Cerebellar cortex (tissue), 1 donor: Measurements from ENCODE around the gene RELCH.

Experiments
- DNase-seq: peaks from one replicate; pipeline ENCODE4 v3.0.0-alpha.2; 2015; ENCODE audit warnings: low spot score

Gene RELCH

GRCh38 chr18:62262061-62262460 lies 75.0 kb downstream of the RELCH start:
- no peak for DNase-seq

- no peak for DNase-seq
Observed at GRCh38 chr18:62264984-62265383, 77.9 kb downstream of the RELCH start.

GRCh38 chr18:62277045-62277444 lies 90.0 kb downstream of the RELCH start:
- DNase-seq = no peak

- DNase-seq = no peak
Observed at GRCh38 chr18:62279561-62279960, 92.5 kb downstream of the RELCH start.

GRCh38 chr18:62280058-62280457 lies 93.0 kb downstream of the RELCH start:
- DNase-seq = no peak

- DNase-seq = no peak
Observed at GRCh38 chr18:62280786-62281185, 93.7 kb downstream of the RELCH start.

GRCh38 chr18:62281684-62282083 lies 94.6 kb downstream of the RELCH start:
- no peak for DNase-seq

- no peak for DNase-seq
Observed at GRCh38 chr18:62282188-62282629, 95.2 kb downstream of the RELCH start.

- no peak for DNase-seq
Observed at GRCh38 chr18:62284637-62285036, 97.6 kb downstream of the RELCH start.

- no peak for DNase-seq
Observed at GRCh38 chr18:62285281-62285680, 98.2 kb downstream of the RELCH start.

GRCh38 chr18:62287781-62288664 lies 101.0 kb downstream of the RELCH start:
- no peak for DNase-seq

- DNase-seq = no peak
Observed at GRCh38 chr18:62288665-62289008, 101.6 kb downstream of the RELCH start.

GRCh38 chr18:62289047-62289446 lies 102.0 kb downstream of the RELCH start:
- no peak for DNase-seq

- no peak for DNase-seq
Observed at GRCh38 chr18:62294073-62294472, 107.0 kb downstream of the RELCH start.

GRCh38 chr18:62300359-62300963 lies 113.4 kb downstream of the RELCH start:
- no peak for DNase-seq

GRCh38 chr18:62301322-62301721 lies 114.3 kb downstream of the RELCH start:
- DNase-seq = no peak

- no peak for DNase-seq
Observed at GRCh38 chr18:62312851-62313250, 125.8 kb downstream of the RELCH start.

GRCh38 chr18:62318228-62319180 lies 131.4 kb downstream of the RELCH start:
- DNase-seq = no peak

GRCh38 chr18:62321201-62321600 lies 134.1 kb downstream of the RELCH start:
- DNase-seq = no peak

- no peak for DNase-seq
Observed at GRCh38 chr18:62323483-62324180, 136.6 kb downstream of the RELCH start.

GRCh38 chr18:62324181-62324828 lies 137.2 kb downstream of the RELCH start:
- no peak for DNase-seq
